RWPE2 (cell line): ENCODE measurements around the gene PTPRCAP.

Experiments
- ATAC-seq: fragments of 200-7000 bp; cut with Tn5 transposase; 3 replicates; pipeline ENCODE4 v1.9.1; 2021; ENCODE audit warnings: low read depth
- DNase-seq: peaks from one replicate; pipeline ENCODE4 v3.0.0-alpha.2; 2020; ENCODE audit warnings: low spot score
- H3K27ac ChIP-seq: fragments of 450-650 bp; 2 replicates; pipeline ENCODE4 v1.5.1; 2017; ENCODE audit warnings: mild to moderate bottlenecking; ENCODE audit not compliant: poor library complexity, severe bottlenecking
- H3K27me3 ChIP-seq: fragments of 250-450 bp; sonication (Bioruptor Pico); 2 replicates; pipeline ENCODE4 v1.5.1; 2021; ENCODE audit warnings: mild to moderate bottlenecking, moderate library complexity; ENCODE audit not compliant: insufficient read depth, poor library complexity, severe bottlenecking
- H3K36me3 ChIP-seq: fragments of 250-450 bp; sonication (Bioruptor Pico); 2 replicates; pipeline ENCODE4 v1.5.1; 2020; ENCODE audit warnings: low read depth, mild to moderate bottlenecking, moderate library complexity
- H3K4me1 ChIP-seq: fragments of 250-450 bp; sonication (Bioruptor Pico); 2 replicates; pipeline ENCODE4 v1.5.1; 2021; ENCODE audit warnings: mild to moderate bottlenecking, moderate library complexity; ENCODE audit not compliant: insufficient read depth, poor library complexity, severe bottlenecking
- H3K4me3 ChIP-seq: fragments of 250-450 bp; sonication (Bioruptor Pico); 2 replicates; pipeline ENCODE4 v1.5.1; 2021; ENCODE audit warnings: mild to moderate bottlenecking, moderate library complexity; ENCODE audit not compliant: severe bottlenecking
- H3K9me3 ChIP-seq: fragments of 250-450 bp; sonication (Bioruptor Pico); 2 replicates; pipeline ENCODE4 v1.5.1; 2021; ENCODE audit warnings: mild to moderate bottlenecking, moderate library complexity; ENCODE audit not compliant: severe bottlenecking
- TF ChIP-seq, protein P1 (sequence below): fragments of 450-650 bp; IDR thresholded peaks from one replicate; pipeline ENCODE4 v1.5.1; 2017; ENCODE audit warnings: mild to moderate bottlenecking, moderate library complexity; ENCODE audit not compliant: poor library complexity, severe bottlenecking

The PTPRCAP gene

GRCh38 chr11:67441098-67441563 is 3.6 kb upstream of the PTPRCAP start:
- TF ChIP-seq, protein P1, sequence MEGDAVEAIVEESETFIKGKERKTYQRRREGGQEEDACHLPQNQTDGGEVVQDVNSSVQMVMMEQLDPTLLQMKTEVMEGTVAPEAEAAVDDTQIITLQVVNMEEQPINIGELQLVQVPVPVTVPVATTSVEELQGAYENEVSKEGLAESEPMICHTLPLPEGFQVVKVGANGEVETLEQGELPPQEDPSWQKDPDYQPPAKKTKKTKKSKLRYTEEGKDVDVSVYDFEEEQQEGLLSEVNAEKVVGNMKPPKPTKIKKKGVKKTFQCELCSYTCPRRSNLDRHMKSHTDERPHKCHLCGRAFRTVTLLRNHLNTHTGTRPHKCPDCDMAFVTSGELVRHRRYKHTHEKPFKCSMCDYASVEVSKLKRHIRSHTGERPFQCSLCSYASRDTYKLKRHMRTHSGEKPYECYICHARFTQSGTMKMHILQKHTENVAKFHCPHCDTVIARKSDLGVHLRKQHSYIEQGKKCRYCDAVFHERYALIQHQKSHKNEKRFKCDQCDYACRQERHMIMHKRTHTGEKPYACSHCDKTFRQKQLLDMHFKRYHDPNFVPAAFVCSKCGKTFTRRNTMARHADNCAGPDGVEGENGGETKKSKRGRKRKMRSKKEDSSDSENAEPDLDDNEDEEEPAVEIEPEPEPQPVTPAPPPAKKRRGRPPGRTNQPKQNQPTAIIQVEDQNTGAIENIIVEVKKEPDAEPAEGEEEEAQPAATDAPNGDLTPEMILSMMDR: no peak
- ATAC-seq (no peak), DNase-seq (peak; percentile 59)
- Histone ChIP-seq H3K4me1 (no peaks in the 10 kb centered on the region), H3K4me3 (no peak overlapping the region), H3K27me3 (no peaks in the 10 kb centered on the region), H3K36me3 (peaks cover 15% of the 10 kb centered on the region), H3K9me3 (no peaks in the 10 kb centered on the region), H3K27ac (no peak overlapping the region)

- Histone ChIP-seq H3K27me3 (no peaks in the 10 kb centered on the region), H3K4me1 (no peaks in the 10 kb centered on the region), H3K36me3 (peaks cover 15% of the 10 kb centered on the region), H3K27ac (no peak overlapping the region), H3K9me3 (no peaks in the 10 kb centered on the region), H3K4me3 (no peak overlapping the region)
- TF ChIP-seq, protein P1: no peak
- no peak for ATAC-seq
- DNase-seq: no peak
These were observed 3.0 kb upstream of the PTPRCAP start for GRCh38 chr11:67440229-67441097.

- Histone ChIP-seq H3K27me3 (no peaks in the 10 kb centered on the region), H3K4me1 (no peaks in the 10 kb centered on the region), H3K27ac (no peak overlapping the region), H3K9me3 (no peaks in the 10 kb centered on the region), H3K4me3 (no peak overlapping the region), H3K36me3 (peaks cover 15% of the 10 kb centered on the region)
- TF ChIP-seq, protein P1: peak; percentile 24
- DNase-seq (peak; percentile 55), ATAC-seq (no peak)
These were observed 2.1 kb upstream of the PTPRCAP start for GRCh38 chr11:67439321-67440228.

DNA sequence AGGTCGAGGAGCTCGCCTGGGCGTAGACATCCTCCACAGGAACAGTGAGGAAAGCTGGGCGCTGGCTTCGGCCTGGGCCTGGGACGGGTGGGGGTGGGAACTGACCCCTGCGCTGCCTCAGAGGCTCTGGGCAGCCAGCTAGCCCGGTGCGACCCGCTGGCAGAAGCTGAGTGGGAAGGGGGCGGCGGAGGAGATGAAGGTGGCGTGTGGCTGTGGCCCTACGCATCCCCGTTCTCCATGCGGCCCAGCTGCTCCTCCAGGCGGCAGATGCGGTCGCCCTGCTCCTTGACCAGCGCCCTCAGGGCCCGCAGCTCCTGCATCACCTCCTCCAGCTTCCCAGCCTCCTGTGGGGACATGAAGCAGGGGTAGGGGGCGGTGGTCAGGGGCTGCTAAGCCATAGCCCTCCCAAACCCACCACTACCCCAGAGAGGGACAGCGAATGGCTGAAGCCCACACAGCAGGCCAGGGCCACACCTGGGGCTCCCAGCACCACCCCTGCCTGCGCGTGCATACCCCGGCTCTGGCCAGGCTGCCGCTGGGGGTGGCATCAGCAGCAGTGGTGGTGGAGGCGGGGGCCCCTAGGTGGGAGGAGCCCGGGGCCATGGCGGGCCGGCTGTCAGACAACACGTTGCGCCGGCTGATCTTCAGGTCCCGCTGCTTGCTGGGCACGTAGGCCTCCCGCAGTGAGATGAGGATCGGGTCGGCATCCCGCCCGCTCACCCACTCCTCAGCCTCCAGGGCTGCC is 848 bp upstream of the PTPRCAP start:
- Histone ChIP-seq H3K27ac (no peak overlapping the region), H3K27me3 (no peaks in the 10 kb centered on the region), H3K9me3 (no peaks in the 10 kb centered on the region), H3K4me3 (no peak overlapping the region), H3K4me1 (no peaks in the 10 kb centered on the region), H3K36me3 (peaks cover 28% of the 10 kb centered on the region)
- no peak for ATAC-seq
- peak; percentile 68 for DNase-seq
- TF ChIP-seq, protein P1: no peak
